Stimulated activated effector memory CD8-positive, alpha-beta T cell treated with anti-CD3 and anti-CD28 coated beads, Interleukin-12 subunit alpha, Interleukin-12 subunit beta, amount 100 ng/mL, for 72 hours (primary cell): ENCODE data around the gene APOLD1.
"Not testable (repeated sequence)": the region's sequence is repeated elsewhere in the genome, so short reads cannot be mapped to it uniquely, and the experiment has no call there.

ENCODE experiments used
- ATAC-seq: fragments of 150-1000 bp; cut with Tn5 transposase; 2 replicates; pipeline ENCODE4 v1.10.0; 2021
- DNase-seq, 2 donors: peaks; one replicate each; pipeline ENCODE4 v3.0.0; 2021 to 2022; ENCODE audit warnings: low spot score in 2 of 2
- H3K27ac Mint-ChIP-seq: one replicate; pipeline ENCODE4 v1.8.0; 2022; ENCODE audit warnings: mild to moderate bottlenecking, mixed read lengths
- H3K36me3 Mint-ChIP-seq: one replicate; pipeline ENCODE4 v1.8.0; 2022; ENCODE audit warnings: mild to moderate bottlenecking, mixed read lengths
- H3K4me1 Mint-ChIP-seq: one replicate; pipeline ENCODE4 v1.8.0; 2022; ENCODE audit warnings: mixed read lengths
- H3K4me3 Mint-ChIP-seq: one replicate; pipeline ENCODE4 v1.8.0; 2022; ENCODE audit warnings: mild to moderate bottlenecking, mixed read lengths
- H3K9me3 Mint-ChIP-seq: one replicate; pipeline ENCODE4 v1.8.0; 2022; ENCODE audit warnings: mixed read lengths

Gene APOLD1

GRCh38 chr12:12837025-12837812, 51.8 kb downstream of the APOLD1 start:
- DNase-seq (peak in 1 of 2 donors; percentile 55), ATAC-seq (peak; percentile 99)
- Mint-ChIP-seq H3K4me1 (peaks cover 12% of the 10 kb centered on the region), H3K9me3 (no peaks in the 10 kb centered on the region), H3K27ac (peak overlapping the region; percentile 23), H3K4me3 (no peak overlapping the region), H3K36me3 (peaks cover 40% of the 10 kb centered on the region)

GRCh38 chr12:12837813-12838153, 52.3 kb downstream of the APOLD1 start:
- no peaks in the 10 kb centered on the region for H3K9me3 Mint-ChIP-seq
- DNase-seq (no peak), ATAC-seq (no peak)
- no peak overlapping the region for H3K4me3 Mint-ChIP-seq
- H3K4me1 Mint-ChIP-seq, result peaks cover 12% of the 10 kb centered on the region
- H3K36me3 Mint-ChIP-seq, result peaks cover 35% of the 10 kb centered on the region
- H3K27ac Mint-ChIP-seq, result peak overlapping the region; percentile 23

- ATAC-seq (no peak), DNase-seq (no peak)
- H3K27ac Mint-ChIP-seq, result no peak overlapping the region
- H3K4me3 Mint-ChIP-seq, result no peak overlapping the region
- H3K9me3 Mint-ChIP-seq, result no peaks in the 10 kb centered on the region
- H3K4me1 Mint-ChIP-seq, result peaks cover 12% of the 10 kb centered on the region
- peaks cover 23% of the 10 kb centered on the region for H3K36me3 Mint-ChIP-seq
Measured at GRCh38 chr12:12839003-12839395, 53.5 kb downstream of the APOLD1 start.

- ATAC-seq, DNase-seq, H3K9me3 Mint-ChIP-seq, H3K4me3 Mint-ChIP-seq, H3K27ac Mint-ChIP-seq: not testable (repeated sequence)
- peaks cover 19% of the 10 kb centered on the region for H3K36me3 Mint-ChIP-seq
- peaks cover 12% of the 10 kb centered on the region for H3K4me1 Mint-ChIP-seq
Measured at GRCh38 chr12:12839439-12839838, 54.0 kb downstream of the APOLD1 start.

- Mint-ChIP-seq H3K4me3 (no peak overlapping the region), H3K36me3 (peaks cover 14% of the 10 kb centered on the region), H3K4me1 (peaks cover 12% of the 10 kb centered on the region), H3K9me3 (no peaks in the 10 kb centered on the region), H3K27ac (no peak overlapping the region)
- ATAC-seq (no peak), DNase-seq (no peak)
Measured at GRCh38 chr12:12839873-12840579, 54.6 kb downstream of the APOLD1 start.

GRCh38 chr12:12840580-12840899, 55.1 kb downstream of the APOLD1 start:
- no peak for ATAC-seq
- Mint-ChIP-seq H3K4me1 (peaks cover 12% of the 10 kb centered on the region), H3K9me3 (no peaks in the 10 kb centered on the region), H3K4me3 (no peak overlapping the region), H3K27ac (no peak overlapping the region), H3K36me3 (peaks cover 12% of the 10 kb centered on the region)
- DNase-seq, result no peak
